NCI-H187 treated with DMSO at 0.1 percent for 48 hours (cell line): Measurements from ENCODE around the gene PPP2R5B.

Experiments
- DNase-seq: peaks from one replicate; lab custom pipeline; 2025; lab: John Stamatoyannopoulos, UW

The PPP2R5B gene

DNA sequence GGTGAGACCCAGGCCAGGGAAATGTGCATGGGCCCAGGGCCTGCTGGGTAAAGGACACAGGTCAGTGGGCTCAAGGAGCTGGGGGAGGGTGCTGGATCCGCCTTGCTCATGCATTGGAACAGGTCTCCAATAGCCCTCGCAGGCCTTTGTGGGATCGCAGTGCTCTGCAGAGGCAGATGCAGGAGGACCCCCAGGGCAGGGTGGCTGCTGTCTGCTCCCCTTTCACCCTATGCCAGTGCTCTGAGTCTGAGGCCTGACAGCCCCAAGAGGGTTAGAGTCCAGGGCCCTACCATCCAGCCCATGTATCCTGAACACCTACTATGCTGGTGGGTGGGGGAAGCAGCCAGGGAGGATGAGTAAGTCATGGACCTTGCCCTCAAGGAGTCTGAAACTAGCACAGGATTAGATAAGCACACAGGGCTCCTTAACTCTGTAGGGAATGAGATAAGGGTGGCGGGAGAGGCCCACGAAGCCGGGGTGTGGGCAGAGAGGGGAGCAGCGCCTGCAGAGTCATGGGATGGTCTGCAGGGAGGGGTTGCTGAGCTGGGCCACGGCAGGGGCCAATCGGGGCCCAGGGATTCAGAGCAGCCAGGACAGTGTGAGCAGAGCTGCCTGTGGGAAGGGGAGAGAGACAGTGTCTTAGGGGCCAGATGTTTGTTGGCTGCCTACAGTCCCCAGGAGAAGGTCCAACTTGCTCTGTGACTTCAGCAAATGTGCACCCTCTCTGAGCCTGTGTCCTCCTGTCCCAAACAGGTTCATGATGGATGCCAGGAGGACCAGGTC, 35.6 kb upstream of the PPP2R5B start:
- DNase-seq, result no peak

DNA sequence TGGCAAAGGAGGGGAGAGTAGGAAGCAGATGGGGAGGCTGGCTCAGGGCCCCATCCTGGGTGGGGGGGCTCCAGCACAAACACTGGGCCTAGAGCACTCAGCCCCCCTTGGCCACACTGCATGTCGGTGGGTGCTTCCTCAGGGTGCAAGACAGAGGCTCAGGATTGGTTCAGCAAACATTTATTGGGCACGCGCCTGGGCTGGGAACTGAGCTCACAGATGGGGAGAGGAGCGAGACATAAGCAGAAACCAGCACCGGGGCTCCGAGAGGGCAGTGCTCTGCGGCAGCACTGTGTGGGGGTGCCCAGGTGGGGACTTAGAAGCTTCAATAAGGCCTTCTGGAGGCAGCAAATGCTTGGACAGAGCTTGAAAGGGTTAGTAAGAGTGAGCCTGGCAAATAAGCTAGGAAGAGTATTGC, 34.0 kb upstream of the PPP2R5B start:
- no peak for DNase-seq

DNA sequence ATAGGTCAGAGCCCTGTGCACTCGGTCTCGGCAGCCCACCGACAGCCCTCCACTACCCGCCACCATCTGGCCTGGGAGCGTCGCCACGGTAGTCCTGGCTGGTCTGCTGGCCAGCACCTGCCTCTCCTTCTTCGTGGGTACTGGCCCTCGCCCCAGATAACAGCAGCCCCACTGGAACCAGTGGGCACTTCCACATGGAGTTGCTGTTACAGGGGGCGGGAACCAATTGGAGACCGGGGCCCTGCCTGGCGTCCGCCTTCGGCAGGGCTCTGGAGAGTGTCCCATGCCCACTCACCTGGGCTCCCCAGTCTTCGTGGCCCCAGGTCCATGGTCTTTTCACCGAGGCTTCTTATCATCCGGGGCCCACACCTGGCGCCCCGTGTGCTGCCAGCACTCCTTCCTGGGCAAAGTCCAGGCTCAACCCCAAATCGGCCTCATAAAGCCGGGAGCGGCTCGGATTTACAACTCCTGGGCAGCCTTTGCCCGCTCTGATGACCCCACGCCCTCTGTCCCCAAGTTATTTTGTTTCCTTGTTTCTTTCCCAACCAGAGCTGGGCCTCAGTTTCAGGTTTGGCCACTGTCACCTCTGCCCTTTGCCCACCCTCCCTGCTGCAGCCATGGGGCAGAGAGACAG, 33.2 kb upstream of the PPP2R5B start:
- DNase-seq, result no peak

DNA sequence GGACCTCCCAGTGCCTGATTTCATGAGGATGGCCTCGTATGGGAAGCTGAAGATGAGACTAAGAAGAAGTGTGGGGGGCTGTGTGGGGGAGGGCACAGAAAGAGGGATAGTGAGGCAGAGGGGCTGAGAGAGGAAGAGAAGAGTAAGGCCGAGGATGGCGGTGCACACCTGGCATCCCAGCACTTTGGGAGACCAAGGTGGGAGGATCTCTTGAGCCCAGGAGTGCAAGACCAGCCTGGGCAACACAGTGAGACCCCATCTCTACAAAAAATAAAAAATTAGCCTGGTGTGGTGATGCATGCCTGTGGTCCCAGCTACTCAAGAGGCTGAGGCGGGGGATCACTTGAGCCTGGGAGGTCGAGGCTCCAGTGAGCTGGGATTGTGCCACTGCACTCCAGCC, 32.6 kb upstream of the PPP2R5B start:
- no peak for DNase-seq

DNA sequence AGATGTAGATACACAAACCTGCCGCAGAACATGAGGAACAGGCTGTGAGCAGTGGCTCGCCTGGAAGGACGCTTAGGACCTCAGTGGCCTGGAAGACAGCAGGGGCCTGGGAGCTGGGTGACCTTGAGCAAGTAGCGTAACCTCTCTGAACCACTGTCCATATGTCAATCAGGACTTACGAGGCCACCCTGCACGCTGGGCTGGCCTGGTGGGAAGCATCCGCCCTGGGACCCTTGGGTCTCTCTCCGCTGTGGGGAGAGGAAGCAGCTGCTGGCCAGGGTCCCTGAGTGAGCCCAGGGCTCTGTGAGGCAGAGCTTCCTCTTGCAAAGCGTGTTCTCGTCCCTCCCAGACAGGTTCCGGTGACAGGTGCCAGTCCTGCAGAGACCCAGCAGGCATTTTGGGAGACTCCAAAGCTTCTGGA, 32.1 kb upstream of the PPP2R5B start:
- DNase-seq, result no peak

DNA sequence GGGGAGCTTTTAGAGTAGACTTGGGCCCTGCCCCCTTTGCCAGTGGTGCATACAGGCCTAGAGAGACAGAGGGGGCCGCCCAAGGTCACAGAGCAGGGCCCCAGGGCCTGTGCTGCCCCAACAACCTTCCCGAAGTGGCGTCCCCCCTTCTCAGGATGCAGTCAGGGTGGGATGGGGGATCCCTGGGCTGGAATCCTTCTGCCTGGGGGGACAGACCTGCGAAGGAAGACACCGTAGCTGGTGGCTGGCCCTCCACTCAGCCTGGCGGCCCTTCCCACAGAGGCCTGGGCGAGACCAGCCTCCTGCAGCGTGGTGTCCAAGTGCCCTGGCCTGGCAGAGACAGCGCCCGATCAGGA, 31.7 kb upstream of the PPP2R5B start:
- no peak for DNase-seq

DNA sequence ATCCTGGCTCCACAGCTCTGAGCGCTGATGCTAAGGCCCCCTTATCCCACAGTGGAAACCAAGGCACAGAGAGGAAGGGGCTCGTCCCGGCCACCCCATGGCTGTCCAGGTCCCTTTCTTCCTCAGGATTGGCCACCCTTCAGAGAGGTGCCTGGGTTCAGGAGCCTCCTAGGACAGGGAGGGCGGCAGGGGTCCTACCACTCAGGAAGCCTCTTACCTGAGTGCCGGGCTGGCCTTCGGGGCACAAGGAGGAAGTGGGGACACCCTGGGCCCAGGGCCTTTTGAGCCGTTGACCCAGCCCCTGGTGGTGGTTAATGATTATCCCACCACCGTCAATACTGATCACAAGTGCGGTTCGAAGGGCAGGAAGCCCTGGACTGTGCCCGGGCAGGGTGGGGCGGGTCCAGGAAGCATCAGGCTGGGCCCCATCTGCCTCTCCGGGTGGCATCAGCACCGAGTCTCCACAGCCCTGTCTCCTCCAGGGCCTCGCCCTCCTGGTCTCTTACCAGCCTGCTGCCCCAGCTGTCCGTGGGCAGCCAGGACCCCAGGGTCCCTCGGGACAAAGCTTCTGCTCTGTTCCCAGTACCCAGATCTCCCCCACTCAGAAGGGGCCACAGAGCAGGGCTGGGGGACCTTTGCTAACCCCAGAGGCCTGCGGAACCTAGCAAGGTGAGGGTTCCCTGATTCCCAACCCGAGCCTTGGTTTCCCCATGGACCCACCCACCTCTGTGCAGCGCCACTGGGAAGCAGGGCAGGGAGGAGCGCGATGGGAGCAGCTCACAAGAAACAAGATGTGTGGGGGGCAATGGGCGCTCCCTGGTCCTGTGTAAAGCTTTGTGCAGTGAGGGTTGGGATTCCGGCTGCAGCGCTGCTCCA, 31.1 kb upstream of the PPP2R5B start:
- no peak for DNase-seq

DNA sequence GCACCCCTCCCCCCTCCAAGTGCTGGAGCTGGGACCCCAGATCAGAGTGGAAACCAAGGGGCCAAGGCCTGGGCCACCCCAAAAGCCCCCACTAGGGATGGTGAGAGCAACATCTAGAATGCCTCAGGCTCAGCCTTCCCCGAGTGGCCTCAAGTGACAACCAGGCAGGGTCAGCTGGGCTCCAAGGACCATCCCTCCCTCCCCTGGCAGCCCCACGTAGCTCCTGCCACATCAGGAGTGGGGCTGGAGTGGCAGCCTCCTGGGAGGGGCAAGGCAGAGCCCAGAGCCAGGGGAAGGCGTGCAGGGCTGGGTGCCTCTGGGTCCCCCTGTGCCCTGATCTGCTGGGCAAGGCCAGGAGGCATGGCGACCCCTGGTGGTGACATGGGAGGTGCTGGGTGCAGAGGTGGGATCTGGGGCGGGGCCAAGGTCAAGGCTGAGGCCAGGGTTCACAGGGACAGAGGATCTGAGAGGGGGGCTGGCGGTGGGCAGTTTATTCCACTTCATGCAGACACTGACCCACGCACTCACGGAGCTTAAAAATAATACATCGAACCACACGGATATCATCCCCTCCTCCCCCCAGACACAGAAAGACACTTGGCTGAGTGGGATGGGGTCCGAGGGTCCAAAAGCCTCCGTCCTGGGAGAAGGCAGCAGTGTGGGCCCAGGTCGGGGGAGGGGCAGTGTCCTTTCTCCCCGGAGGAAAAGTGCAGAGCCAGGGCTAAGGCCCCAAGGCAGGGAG, 30.2 kb upstream of the PPP2R5B start:
- no peak for DNase-seq

DNA sequence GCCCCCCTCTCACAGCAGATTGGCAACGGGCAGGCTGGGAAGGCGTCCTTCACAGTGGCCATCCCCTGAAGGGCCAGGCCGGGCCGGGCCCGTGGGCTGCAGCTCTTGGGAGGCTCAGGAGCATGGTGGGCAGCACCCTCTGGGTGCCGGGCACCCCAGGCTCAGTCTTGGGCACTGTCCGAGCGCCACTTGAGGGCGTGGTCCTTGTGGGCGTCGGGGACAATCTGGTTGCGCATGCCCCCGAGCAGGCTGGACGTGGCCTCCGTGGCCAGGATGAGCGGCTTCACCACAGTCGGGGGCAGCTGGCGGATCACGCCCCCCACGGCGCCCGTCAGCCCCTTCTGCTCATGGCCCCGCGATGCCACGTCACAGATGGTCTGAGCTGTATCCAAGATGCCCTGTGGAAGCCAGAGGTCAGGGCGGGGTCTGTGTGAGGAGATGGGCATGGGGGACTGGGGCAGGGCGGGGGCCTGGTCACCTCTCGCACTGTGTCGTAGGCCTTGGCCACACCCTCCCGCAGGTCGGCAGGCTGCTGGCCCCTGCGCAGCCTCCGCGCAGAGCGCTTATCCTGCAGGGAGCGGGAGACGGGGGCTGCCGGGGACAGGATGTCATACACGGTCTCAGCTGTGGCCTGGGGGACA, 29.6 kb upstream of the PPP2R5B start:
- no peak for DNase-seq

DNA sequence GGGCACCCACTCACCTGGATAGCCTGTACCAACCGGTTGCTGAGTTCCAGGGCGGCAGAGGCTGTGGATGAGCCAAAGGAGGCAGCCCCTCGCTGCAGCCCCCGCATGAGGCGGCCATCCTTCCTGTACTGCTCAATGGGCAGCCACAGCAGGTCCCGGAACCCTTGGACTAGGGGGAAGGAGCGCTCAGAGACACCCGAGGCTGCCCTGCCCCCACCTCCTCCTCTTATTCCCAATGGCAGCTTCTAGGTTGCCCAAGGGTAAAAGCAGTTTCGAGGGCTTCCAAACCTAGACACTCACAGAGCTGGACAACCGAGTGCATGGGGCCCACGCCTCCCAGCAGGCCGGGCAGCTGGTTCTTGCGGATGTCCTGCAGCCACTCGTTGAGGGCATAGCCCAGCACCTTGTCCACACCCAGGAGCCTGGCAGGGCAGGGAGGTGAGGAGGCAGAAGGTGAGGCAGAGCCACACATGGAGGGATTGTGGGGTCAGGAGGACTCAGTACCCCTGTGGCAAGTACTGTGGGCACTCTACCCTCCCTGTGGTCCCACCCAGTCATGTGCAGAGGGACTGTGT, 28.0 kb upstream of the PPP2R5B start:
- no peak for DNase-seq

DNA sequence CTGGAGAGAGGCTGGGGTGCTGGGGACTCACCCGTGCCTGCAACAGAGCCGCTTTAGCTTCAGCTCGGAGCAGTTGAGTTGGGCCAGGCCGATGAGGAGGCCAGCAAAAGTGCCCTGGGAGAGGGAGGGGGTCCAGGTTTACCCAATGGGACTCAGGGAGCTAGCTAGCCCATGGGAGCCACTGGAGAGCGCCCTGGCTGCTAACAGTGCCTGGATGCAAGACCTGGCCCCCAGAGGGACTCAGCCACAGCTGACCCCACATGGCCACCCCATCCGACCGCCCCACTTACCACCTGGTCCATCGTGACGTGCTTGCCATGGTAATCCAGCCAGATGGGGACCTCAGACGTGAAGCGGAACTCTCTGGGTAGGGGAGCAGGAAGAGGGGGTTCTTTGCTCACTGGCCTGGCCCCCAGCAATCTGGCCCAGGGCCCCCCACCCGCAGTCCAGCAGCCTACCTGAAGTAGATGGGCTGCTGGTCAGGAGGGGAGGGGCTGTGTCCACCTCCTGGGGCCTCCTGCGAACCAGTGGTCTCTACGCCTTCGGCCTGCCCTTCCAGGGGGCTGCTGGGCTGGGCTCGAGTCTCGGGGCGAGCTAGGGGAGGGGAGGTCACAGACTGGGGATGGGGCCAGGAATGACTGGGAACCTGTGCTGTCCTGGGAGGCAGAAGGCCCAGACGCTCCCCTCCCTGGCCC, 27.0 kb upstream of the PPP2R5B start:
- DNase-seq, result no peak

DNA sequence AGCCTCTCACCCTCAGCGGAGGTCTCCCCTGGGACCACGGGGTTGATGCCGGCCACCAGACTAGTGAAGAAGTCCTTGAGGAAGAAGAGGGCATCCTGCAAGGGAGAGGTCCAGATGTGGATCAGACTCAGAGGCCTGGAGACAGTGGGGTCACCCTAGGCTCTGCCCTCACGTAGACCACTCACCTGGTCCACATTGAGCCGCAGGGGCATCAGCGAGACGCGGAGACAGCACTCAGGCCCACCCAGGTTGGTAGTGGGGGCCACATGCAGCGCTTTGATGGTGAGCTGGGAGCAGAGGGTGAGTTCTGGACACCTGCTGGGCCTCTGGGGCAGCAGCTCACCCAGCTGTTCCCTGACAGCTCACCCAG, 26.4 kb upstream of the PPP2R5B start:
- no peak for DNase-seq

DNA sequence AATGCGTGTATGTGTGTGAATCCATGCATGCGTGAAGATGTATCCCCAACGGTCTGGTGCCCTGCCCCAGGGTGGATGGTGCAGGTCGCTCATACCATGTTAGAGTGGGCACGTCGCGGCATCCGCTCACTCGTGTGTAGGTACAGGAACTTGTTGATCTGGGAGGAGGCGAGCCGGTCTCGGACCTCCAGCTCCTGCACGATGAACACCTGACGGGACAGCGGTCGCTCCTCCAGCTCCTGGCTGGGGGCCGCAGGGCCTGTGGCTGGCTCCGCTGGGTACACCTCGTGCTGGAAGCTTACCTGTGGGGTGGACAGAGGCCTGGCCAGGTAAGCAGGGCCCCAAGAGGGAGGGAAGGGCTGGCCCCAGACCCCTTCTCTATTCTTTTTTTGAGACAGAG, 25.9 kb upstream of the PPP2R5B start:
- no peak for DNase-seq

DNA sequence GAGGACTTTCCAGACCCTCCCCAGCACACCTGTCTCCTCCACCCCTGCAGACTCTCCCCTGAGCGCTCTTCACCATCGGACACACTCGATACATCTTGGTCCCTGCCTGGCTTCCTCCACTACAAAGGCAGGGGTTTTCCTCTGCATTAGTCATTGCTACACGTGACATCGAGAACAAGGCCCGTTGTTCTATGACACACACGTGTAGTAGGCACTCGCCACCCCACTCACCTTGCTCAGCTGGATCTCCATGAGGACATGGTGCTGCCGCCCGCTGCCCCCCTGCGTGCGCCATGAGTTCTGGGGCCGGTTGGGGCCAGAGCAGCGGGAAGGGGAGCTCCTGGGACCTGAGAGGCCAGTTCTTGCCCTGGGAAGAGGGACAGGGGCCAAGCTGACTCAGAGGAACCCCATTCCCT, 24.2 kb upstream of the PPP2R5B start:
- DNase-seq, result no peak

DNA sequence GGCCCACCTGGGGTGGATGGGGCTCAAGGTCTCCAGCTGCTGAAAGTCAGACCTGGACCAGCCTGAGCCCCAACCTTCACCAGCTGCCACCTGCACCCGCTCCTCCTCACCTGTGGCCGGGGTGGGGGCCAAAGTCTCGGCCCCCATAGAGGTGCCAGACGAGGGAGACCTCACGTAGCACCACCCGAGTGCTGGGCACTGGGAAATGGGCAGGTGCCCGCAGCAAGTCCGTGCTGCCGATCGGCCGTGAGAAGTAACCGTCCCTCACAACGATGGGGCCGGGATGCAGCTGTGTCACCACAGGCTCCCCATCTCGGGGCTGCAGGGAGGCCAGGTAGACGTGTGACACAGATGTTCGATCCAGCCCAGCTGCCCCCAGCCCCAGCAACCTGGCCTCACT, 23.7 kb upstream of the PPP2R5B start:
- DNase-seq, result no peak

DNA sequence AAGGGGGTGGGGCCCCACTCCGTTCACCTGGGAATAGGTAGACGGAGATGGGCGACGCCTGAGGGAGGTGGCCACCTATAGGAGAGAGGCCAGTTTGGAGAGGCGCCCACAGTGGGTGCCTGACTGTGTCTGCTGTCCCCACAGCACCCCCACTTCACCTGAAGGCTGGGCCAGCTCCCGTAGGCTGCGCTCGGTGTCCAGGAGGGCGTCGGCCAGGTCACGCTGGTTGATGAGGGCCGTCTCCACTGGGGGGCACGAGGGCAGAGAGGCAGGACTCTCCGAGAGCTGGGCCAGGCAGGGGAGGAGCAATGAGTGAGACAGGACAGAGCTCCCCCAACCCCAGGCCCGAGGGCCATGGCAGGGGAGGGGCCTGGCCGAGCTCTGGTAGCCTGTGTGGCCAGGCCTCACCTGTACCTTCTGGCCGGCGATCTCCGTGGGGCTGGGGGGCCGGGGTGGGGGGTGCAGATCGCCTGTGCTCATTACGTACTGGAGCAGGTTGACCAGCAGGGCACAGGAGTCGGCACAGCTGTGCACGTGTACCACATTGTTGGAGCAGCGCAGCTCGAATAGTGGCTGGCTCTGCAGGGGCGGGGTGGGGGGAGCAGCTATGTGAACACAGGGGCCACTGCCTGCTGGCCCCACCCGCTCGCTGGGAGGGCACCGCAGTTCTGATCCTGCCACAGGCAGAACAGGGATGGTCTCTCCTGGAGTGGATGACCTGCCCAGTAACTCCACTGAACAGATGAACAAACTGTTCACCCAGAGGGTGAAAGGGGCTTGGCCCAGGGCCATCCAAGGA, 22.2 kb upstream of the PPP2R5B start:
- no peak for DNase-seq

DNA sequence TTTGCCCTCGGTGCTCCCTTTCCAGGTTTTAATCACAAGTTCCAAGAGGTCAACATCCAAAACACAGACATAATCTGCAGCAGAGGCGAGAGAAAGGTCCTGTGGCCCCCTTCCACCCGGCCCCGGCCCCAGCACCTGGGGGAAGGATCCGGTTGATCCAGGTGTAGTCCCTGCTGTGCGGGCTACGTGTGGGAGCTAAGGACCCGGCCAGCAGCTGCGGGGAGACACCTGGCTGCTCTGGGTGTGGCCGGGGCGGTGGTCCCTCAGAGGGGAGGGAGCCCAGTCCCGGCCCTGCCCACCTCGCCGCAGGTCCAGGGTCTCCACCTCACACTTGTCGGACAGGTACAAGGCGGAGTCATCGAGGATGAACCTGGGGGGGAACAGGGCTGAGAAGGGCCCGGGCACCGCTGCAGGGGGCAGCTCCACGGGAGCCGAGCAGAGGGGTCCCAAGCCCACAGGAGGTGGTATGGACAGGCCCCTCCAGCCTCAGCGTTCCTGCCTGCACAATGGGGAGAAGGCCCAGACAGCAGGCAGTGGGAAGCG, 21.1 kb upstream of the PPP2R5B start:
- no peak for DNase-seq

DNA sequence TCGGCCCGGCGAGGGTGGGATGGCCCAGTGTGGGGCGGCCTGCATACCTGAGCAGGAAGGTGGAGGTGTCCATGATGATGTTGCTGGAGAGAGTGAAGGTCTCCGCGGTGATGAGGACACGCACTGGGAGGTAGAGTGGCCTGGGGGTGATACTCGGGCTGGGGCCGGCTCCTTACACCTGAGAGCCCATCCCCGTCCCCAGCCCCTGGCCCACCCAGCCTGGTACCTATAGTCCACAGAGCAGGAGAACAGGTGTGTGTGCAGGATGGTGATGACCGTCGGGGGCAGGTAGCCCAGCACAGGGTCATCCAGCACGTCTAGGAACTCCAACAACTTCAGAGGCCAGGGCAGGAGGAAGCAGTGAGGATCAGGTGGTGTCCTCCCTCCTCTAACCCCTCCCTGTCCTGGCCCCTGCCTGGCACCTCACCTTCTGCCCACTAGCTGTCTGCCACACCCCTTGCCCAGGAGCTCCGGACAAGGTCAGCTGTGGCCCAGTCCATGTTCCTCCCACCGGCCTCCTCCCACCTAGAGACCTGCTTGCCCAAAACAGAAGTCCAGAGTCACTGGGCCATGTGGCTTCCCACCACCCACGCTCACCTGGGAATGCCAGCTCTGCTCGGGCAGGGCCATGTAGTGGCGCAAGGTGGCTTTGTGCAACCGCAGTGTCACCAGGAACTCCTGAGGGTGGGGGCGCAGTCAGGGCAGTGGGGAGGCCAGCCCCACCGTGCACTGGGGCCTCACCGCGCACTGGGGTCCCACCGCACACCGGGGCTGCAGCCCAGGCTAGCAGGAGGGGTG, 18.8 kb upstream of the PPP2R5B start:
- DNase-seq, result no peak

DNA sequence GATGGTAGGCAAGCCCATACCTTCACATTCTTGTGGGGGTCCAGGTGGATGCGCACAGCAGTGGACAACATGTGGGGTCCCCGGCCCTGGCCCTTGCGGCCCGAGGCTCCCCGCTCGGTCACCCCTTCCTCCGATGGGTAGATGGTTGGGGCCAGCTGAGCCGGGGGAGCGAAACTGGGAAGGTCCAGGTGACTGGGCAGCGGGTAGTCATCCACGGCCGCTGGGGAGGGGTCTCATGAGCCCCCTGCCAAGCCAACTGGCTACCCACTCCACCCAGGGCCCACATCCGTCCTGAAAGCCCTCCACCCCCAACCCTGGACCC, 18.2 kb upstream of the PPP2R5B start:
- no peak for DNase-seq
